ENCODE results near the gene ADCY2. TPM values are rescaled to one million over a fixed set of nuclear protein-coding genes. Genes with fewer than 3 reads are reported as not detected.

The ADCY2 gene
- total and polyA plus RNA-seq, 2 of the 13 experiments (the other 11 are each of a cell fraction or from before 2014, with no cell fraction given) = not detected

DNA sequence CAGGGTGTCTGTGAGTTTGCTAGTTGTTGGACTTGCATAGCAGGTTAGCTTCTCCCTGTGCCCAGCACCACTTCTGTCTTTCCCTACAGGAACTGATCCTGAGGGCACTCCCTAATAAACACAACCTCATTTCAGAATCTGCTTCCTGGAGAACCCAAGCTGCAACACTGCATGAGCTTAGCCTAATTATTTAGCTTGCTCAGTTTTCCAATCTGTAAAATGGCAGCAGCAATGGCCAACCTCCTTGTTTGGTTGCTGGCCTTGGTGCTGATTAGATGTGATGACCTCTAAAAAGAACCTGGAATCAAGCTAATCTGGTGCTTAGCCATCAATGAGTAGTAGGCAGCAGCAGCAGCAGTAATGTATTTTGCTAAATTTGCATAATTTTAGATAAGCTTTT lies 133.9 kb downstream of the ADCY2 start:
- FAIRE-seq = no peak
- no peak overlapping the region for H3K4me2 ChIP-seq (ENCODE audit: low read depth, low read length)
- ChIA-PET CTCF (ENCODE audit: low intra/inter-chr PET ratio, low total read pairs) (no interaction called here), POLR2A (no interaction called here)
- no peak overlapping the region for H2AFZ ChIP-seq (ENCODE audit: low read length)
- in situ Hi-C loops (cut with HindIII; ENCODE audit: extremely low pct_ligation_motif_present, low pct_unique_long_range_greater_than_20kb) (no loop called here), intact Hi-C loops (cut with micrococcal nuclease; ENCODE audit: unreplicated experiment) (no loop called here)
- no peaks in the 10 kb centered on the region for H3K4me1 ChIP-seq (ENCODE audit: insufficient read depth, low read length)
- no peaks in the 10 kb centered on the region for H4K20me1 ChIP-seq (ENCODE audit: insufficient read depth, low read length)
- no peak for DNase-seq (ENCODE audit: low spot score)
- no TSS peak for BruUV-seq (replicated peaks)
- H3K9me3 ChIP-seq (ENCODE audit: low read length) = no peaks in the 10 kb centered on the region
- ATAC-seq = no peak
- H3K79me2 ChIP-seq (ENCODE audit: insufficient read depth, low read length) = no peaks in the 10 kb centered on the region
- no peaks in the 10 kb centered on the region for H3K36me3 ChIP-seq (replicated peaks in 1 of 2; ENCODE audit: control insufficient read depth in 1 of 2, insufficient read depth in 2 of 2, low read length in 2 of 2)
- H3K27ac ChIP-seq (ENCODE audit: extremely low read length, insufficient read depth, low read length) = no peak overlapping the region
- no peak overlapping the region for H3K9ac ChIP-seq (ENCODE audit: insufficient read depth, low read depth, low read length)
- no peak overlapping the region for H3K4me3 ChIP-seq (replicated peaks in 1 of 3; ENCODE audit: insufficient read depth in 1 of 3, low read depth in 2 of 3, low read length in 3 of 3)
- H3K27me3 ChIP-seq (ENCODE audit: control insufficient read depth in 1 of 2, insufficient read depth in 2 of 2, low read length in 2 of 2) = no peaks in the 10 kb centered on the region; a peak in 1 of 5 replicates
- peak; percentile 34; the same call in 1 of the 2 replicates for TF ChIP-seq ZNF629 (CRISPR knock-in tag; conservative IDR thresholded peaks at IDR 0.05)
- TF ChIP-seq ZNF670 (CRISPR knock-in tag; IDR thresholded peaks at IDR 0.05; ENCODE audit: borderline replicate concordance) = no peak
- no peak for TF ChIP-seq RAD51 (IDR thresholded peaks at IDR 0.05; ENCODE audit: borderline replicate concordance)
- peak; percentile 36 to 48; a peak in 3 of 4 replicates for TF ChIP-seq MAFK (conservative IDR thresholded peaks at IDR 0.05 in 1 of 2, IDR thresholded peaks at IDR 0.05 in 1 of 2; ENCODE audit: low read length in 2 of 2)
- no peak for TF ChIP-seq JDP2 (CRISPR knock-in tag; IDR thresholded peaks at IDR 0.05; ENCODE audit: borderline replicate concordance)
- no peak for TF ChIP-seq CHD4 (IDR thresholded peaks at IDR 0.05; ENCODE audit: borderline replicate concordance, low read length)
- no peak for TF ChIP-seq CSRNP2 (CRISPR knock-in tag; conservative IDR thresholded peaks at IDR 0.05; ENCODE audit: low read depth)
- TF ChIP-seq REST (IDR thresholded peaks at IDR 0.05; ENCODE audit: borderline replicate concordance in 1 of 2, low read depth in 1 of 2, low read length in 2 of 2) = peak in 1 of 2 experiments; percentile 57; a peak in 1 of 4 replicates
- no peak for TF ChIP-seq NR1H2 (CRISPR knock-in tag; IDR thresholded peaks at IDR 0.05; ENCODE audit: borderline replicate concordance, low read depth)
- no peak for TF ChIP-seq KAT8 (CRISPR knock-in tag; IDR thresholded peaks at IDR 0.05)
- TF ChIP-seq HOXA3 (CRISPR knock-in tag; IDR thresholded peaks at IDR 0.05) = no peak
- no peak for TF ChIP-seq EED (CRISPR knock-in tag; IDR thresholded peaks at IDR 0.05)
